CD4-positive, alpha-beta T cell treated with Interferon alpha-2 for 1 hour (primary cell): ENCODE measurements around the gene RYR1.
"Not testable (repeated sequence)": the region's sequence is repeated elsewhere in the genome, so short reads cannot be mapped to it uniquely, and the experiment has no call there.

Experiments used
- DNase-seq, 2 donors: peaks; one replicate each; pipeline ENCODE4 v3.0.0-alpha.2; 2020 to 2022

RYR1 gene

GRCh38 chr19:38495375-38495774 is 61.9 kb downstream of the RYR1 start:
- DNase-seq = not testable (repeated sequence)

DNA sequence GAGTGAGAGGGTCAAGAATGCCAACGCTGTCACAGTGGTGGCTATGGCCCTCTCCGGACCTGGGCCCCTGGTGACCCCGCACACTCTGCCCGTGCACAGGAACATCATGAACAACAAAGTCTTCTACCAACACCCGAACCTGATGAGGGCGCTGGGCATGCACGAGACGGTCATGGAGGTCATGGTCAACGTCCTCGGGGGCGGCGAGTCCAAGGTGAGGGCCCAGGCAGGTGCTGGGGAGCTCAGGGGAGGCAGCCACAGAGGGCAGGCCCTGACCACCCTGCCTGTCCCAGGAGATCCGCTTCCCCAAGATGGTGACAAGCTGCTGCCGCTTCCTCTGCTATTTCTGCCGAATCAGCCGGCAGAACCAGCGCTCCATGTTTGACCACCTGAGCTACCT is 62.6 kb downstream of the RYR1 start:
- DNase-seq = no peak

- no peak for DNase-seq
These were observed 63.4 kb downstream of the RYR1 start for GRCh38 chr19:38496603-38497487.

DNA sequence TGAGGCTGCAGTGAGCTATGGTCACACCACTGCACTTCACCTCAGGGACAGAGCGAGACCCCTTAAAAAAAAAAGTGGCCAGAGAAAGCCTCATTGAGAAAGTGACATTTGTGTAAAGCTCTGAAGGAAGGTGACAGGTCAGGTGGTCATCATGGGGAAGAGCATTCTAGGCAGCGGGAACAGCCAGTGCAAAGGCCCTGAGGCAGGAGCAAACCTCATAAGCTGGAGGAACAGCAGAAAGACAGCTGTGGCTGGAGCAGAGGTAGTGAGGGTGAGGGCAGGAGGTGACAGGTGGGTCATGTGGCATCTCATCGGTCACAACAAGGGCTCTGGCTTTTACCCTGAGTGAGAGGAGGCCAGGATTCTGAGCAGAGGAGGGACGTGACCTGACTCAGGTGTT is 64.4 kb downstream of the RYR1 start:
- DNase-seq = no peak

- DNase-seq = no peak
These were observed 66.0 kb downstream of the RYR1 start for GRCh38 chr19:38499532-38499931.

- no peak for DNase-seq
These were observed 67.0 kb downstream of the RYR1 start for GRCh38 chr19:38500450-38500849.

DNA sequence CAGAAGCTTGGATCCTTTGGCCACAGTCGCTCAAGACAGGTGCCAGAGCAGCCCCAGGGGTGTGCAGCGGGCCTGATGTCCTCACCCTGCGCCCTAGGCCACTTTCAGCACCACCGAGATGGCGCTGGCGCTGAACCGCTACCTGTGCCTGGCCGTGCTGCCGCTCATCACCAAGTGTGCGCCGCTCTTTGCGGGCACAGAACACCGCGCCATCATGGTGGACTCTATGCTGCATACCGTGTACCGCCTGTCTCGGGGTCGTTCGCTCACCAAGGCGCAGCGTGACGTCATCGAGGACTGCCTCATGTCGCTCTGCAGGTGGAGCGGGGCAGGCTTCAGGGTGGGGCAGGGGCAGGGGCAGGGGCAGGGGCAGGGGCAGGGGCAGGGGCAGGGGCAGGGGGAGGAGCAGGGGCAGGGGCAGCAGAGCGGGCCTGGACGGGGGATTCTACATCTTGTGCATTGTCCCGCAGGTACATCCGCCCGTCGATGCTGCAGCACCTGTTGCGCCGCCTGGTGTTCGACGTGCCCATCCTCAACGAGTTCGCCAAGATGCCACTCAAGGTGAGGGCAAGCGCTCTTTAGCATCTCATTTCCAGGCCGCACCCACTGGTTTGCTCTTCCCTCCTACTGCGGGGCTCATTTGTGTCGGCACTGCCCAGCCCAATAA is 69.1 kb downstream of the RYR1 start:
- DNase-seq = no peak

GRCh38 chr19:38503077-38503410 is 69.6 kb downstream of the RYR1 start:
- no peak for DNase-seq

- DNase-seq = no peak
These were observed 72.5 kb downstream of the RYR1 start for GRCh38 chr19:38505958-38506357.

DNA sequence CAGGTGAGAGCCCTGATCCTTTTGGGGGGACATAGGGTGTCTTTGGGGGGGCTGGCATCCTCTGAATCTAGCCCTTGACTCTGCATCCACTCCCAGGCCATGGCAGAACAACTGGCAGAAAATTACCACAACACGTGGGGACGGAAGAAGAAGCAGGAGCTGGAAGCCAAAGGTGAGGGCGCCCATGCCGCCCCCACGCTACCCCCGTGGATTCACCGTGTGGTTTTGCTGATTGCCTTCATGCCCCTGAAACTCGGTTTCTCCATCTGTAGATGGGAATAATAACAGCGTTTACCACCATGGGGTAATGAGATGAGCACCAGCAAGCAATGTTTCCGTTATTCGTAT is 72.9 kb downstream of the RYR1 start:
- no peak for DNase-seq

GRCh38 chr19:38506723-38507550 is 73.4 kb downstream of the RYR1 start:
- peak; percentile 66 to 92 for DNase-seq

GRCh38 chr19:38507551-38508127 is 74.1 kb downstream of the RYR1 start:
- no peak for DNase-seq

DNA sequence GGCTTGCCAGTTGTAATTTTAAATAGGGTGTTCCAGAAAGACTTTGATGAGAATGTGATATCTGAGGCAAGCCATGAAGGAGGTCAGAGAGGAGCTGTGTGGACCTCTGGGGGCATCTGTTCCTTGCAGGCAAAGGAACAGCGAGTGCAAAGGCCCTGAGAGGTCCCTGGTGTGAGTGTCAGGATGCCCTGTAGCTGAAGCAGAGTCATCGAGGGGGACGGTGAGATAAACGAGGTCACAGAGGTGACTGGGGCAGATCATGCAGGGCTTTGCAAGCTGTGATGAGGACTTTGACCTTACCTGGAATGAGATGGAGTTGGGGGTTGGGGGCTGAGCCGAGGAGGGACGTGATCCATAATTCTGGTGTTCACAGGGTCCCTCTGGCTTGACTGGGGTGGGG is 75.0 kb downstream of the RYR1 start:
- no peak for DNase-seq

GRCh38 chr19:38509027-38509426 is 75.5 kb downstream of the RYR1 start:
- DNase-seq = no peak

- DNase-seq = no peak
These were observed 77.7 kb downstream of the RYR1 start for GRCh38 chr19:38511074-38511708.

GRCh38 chr19:38512277-38512676 is 78.8 kb downstream of the RYR1 start:
- DNase-seq = no peak

DNA sequence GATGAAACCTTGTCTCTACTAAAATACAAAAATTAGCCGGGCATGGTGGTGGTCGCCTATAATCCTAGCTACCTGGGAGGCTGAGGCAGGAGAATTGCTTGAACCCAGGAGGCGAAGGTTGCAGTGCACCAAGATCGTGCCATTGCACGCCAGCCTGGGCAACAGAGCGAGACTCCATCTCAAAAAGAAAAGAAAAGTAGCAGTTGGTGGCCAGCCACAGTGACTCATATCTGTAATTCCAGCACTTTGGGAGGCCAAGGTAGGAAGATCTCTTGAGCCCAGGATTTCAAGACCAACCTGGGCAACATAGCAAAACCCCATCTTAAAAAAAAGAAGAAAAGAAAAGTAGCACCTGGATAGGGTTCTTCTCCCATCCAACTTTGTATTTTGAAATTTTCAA is 79.7 kb downstream of the RYR1 start:
- DNase-seq = not testable (repeated sequence)

DNA sequence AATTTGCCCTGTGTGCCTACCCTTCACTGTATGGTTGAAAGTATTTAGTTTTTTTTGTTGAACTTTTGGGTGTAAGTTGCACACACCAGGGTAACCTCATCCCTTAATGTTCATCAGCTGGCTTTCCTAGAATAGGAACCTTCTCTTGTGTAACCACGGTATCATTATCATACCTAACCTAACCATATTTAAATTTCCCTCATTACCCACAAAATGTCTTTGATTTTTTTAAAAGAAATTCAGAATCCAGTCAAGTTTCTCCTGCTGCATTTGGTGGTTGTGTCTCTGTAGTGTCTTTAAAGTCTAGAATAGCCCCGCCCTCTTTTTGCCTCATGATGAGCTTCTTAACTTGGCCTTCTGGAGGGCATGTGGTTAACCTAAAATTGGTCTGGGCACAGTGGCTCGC is 80.3 kb downstream of the RYR1 start:
- DNase-seq = peak in 1 of 2 donors; percentile 48

DNA sequence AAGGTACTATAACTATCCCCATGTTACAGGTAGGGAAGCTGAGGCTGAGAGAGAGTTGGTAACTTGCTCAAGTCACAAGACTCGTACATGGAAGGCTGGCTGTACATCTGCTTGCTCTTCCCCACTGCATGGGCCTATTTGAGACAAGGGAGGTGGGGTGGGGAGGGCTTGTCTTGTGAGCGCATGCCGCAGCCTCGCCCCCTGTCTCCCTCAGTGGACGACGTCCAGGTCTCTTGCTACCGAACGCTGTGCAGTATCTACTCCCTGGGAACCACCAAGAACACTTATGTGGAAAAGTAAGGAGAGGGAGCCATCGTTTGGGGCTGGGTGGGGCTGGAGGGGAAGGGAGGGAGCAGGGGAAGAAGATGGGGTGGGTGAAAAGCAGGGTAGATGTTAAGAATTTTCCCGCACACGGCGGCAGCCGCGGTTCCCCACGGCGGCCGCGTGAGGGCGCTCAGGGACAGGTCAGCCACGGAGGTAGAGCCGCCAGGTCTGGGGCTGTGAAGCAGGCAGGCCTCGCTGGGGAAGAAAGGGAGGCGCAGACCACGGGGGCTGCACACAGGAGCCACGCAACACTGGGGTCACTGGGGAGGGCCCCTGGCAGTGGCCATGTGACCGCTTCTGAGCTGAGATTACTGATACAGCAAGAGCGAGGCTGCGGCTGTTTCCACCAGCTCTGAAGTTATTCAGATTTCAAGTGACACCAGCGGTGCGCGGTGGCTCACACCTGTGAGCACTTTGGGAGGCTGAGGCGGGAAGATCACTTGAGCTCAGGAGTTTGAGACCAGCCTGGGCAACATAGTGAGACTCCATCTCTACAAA is 81.5 kb downstream of the RYR1 start:
- DNase-seq = peak; percentile 71 to 82

- no peak for DNase-seq
These were observed 82.4 kb downstream of the RYR1 start for GRCh38 chr19:38515896-38516295.

- no peak for DNase-seq
These were observed 83.3 kb downstream of the RYR1 start for GRCh38 chr19:38516802-38517201.

- DNase-seq = no peak
These were observed 83.8 kb downstream of the RYR1 start for GRCh38 chr19:38517321-38517720.
